IPS DF 6.9 (cell line): Measurements from ENCODE around the gene ARL8B.

ENCODE experiments used
- DNase-seq: peaks from one replicate; pipeline ENCODE4 v3.0.0-alpha.2; 2013; ENCODE audit warnings: low read depth, low spot score
- H3K27ac ChIP-seq: one replicate; pipeline ENCODE4 v1.5.1; 2013; ENCODE audit warnings: low read length, control low read depth
- H3K27me3 ChIP-seq: 2 replicates; pipeline ENCODE4 v1.6.1; 2013; ENCODE audit warnings: mild to moderate bottlenecking, low read length; ENCODE audit not compliant: control insufficient read depth, insufficient read depth
- H3K36me3 ChIP-seq: 2 replicates; pipeline ENCODE4 v1.6.1; 2013; ENCODE audit warnings: low read length; ENCODE audit not compliant: control insufficient read depth, insufficient read depth
- H3K4me1 ChIP-seq: 2 replicates; pipeline ENCODE4 v1.6.1; 2013; ENCODE audit warnings: low read length; ENCODE audit not compliant: control insufficient read depth, insufficient read depth
- H3K4me3 ChIP-seq: 2 replicates; pipeline ENCODE4 v1.5.1; 2013; ENCODE audit warnings: mild to moderate bottlenecking, low read length
- H3K9me3 ChIP-seq: 2 replicates; pipeline ENCODE4 v1.6.1; 2013; ENCODE audit warnings: low read length, inconsistent platforms; ENCODE audit not compliant: control insufficient read depth, insufficient read depth
- WGBS: extraction: QIAGEN DNeasy Blood & Tissue Kit; methylation state at CpG from one replicate; pipeline ENCODE4 v1.1.7; 2013; ENCODE audit warnings: mixed read lengths, missing lambda C conversion rate; ENCODE audit not compliant: insufficient read length, insufficient coverage; 5-methylcytosine and 5-hydroxymethylcytosine counted together

ARL8B gene

GRCh38 chr3:5194801-5195509 is 72.9 kb downstream of the ARL8B start:
- H3K4me1 ChIP-seq, result no peaks in the 10 kb centered on the region
- no peaks in the 10 kb centered on the region for H3K27me3 ChIP-seq
- H3K4me3 ChIP-seq, result no peak overlapping the region
- no peak overlapping the region for H3K27ac ChIP-seq
- no CpG with 5 or more reads among the region's 2 CpGs for WGBS
- no peaks in the 10 kb centered on the region for H3K36me3 ChIP-seq
- no peak for DNase-seq
- H3K9me3 ChIP-seq, result no peaks in the 10 kb centered on the region

- no CpG with 5 or more reads among the region's 2 CpGs for WGBS
- no peaks in the 10 kb centered on the region for H3K4me1 ChIP-seq
Observed at GRCh38 chr3:5195605-5196004, 73.5 kb downstream of the ARL8B start.

GRCh38 chr3:5197022-5197421 is 74.9 kb downstream of the ARL8B start:
- no peaks in the 10 kb centered on the region for H3K27me3 ChIP-seq
- H3K27ac ChIP-seq, result no peak overlapping the region
- H3K9me3 ChIP-seq, result no peaks in the 10 kb centered on the region
- no peak for DNase-seq
- no CpG with 5 or more reads among the region's 4 CpGs for WGBS
- no peaks in the 10 kb centered on the region for H3K4me1 ChIP-seq
- no peaks in the 10 kb centered on the region for H3K36me3 ChIP-seq
- no peak overlapping the region for H3K4me3 ChIP-seq

More at GRCh38 chr3:5195605-5196004, 73.5 kb downstream of the ARL8B start:
- no peak for DNase-seq
- Histone ChIP-seq H3K9me3 (no peaks in the 10 kb centered on the region), H3K27ac (no peak overlapping the region), H3K36me3 (no peaks in the 10 kb centered on the region), H3K27me3 (no peaks in the 10 kb centered on the region), H3K4me3 (no peak overlapping the region)

GRCh38 chr3:5197470-5198312 is 75.6 kb downstream of the ARL8B start:
- Histone ChIP-seq H3K27ac (no peak overlapping the region), H3K36me3 (no peaks in the 10 kb centered on the region), H3K27me3 (no peaks in the 10 kb centered on the region), H3K4me1 (no peaks in the 10 kb centered on the region), H3K9me3 (no peaks in the 10 kb centered on the region), H3K4me3 (no peak overlapping the region)
- no CpG with 5 or more reads among the region's 8 CpGs for WGBS
- no peak for DNase-seq

GRCh38 chr3:5198313-5198677 is 76.2 kb downstream of the ARL8B start:
- Histone ChIP-seq H3K4me3 (no peak overlapping the region), H3K4me1 (no peaks in the 10 kb centered on the region), H3K27me3 (no peaks in the 10 kb centered on the region), H3K27ac (no peak overlapping the region), H3K36me3 (no peaks in the 10 kb centered on the region), H3K9me3 (no peaks in the 10 kb centered on the region)
- WGBS, result no CpG with 5 or more reads among the region's 4 CpGs
- no peak for DNase-seq

GRCh38 chr3:5198986-5199731 is 77.1 kb downstream of the ARL8B start:
- Histone ChIP-seq H3K27ac (no peak overlapping the region), H3K36me3 (no peaks in the 10 kb centered on the region), H3K4me3 (no peak overlapping the region), H3K4me1 (no peaks in the 10 kb centered on the region), H3K27me3 (no peaks in the 10 kb centered on the region), H3K9me3 (no peaks in the 10 kb centered on the region)
- DNase-seq, result no peak
- WGBS, result no CpG with 5 or more reads among the region's 5 CpGs

GRCh38 chr3:5201536-5201935 is 79.4 kb downstream of the ARL8B start:
- no peaks in the 10 kb centered on the region for H3K27me3 ChIP-seq
- WGBS, result no CpG with 5 or more reads among the region's 6 CpGs
- H3K27ac ChIP-seq, result no peak overlapping the region
- no peak overlapping the region for H3K4me3 ChIP-seq
- DNase-seq, result no peak
- no peaks in the 10 kb centered on the region for H3K4me1 ChIP-seq
- no peaks in the 10 kb centered on the region for H3K9me3 ChIP-seq
- no peaks in the 10 kb centered on the region for H3K36me3 ChIP-seq

- H3K27ac ChIP-seq, result no peak overlapping the region
- no peak overlapping the region for H3K4me3 ChIP-seq
- H3K4me1 ChIP-seq, result no peaks in the 10 kb centered on the region
- H3K9me3 ChIP-seq, result no peaks in the 10 kb centered on the region
- DNase-seq, result no peak
- no CpG with 5 or more reads among the region's 2 CpGs for WGBS
- no peaks in the 10 kb centered on the region for H3K36me3 ChIP-seq
- no peaks in the 10 kb centered on the region for H3K27me3 ChIP-seq
Observed at GRCh38 chr3:5202222-5202621, 80.1 kb downstream of the ARL8B start.

GRCh38 chr3:5205165-5205941 is 83.3 kb downstream of the ARL8B start:
- Histone ChIP-seq H3K9me3 (no peaks in the 10 kb centered on the region), H3K27me3 (no peaks in the 10 kb centered on the region), H3K27ac (no peak overlapping the region), H3K4me1 (no peaks in the 10 kb centered on the region), H3K4me3 (no peak overlapping the region), H3K36me3 (peaks cover 6% of the 10 kb centered on the region; the same call in 1 of the 2 replicates)
- no peak for DNase-seq
- no CpG with 5 or more reads among the region's 7 CpGs for WGBS

- H3K4me1 ChIP-seq, result peaks cover 4% of the 10 kb centered on the region; the same call in 1 of the 2 replicates
- no peaks in the 10 kb centered on the region for H3K27me3 ChIP-seq
- H3K36me3 ChIP-seq, result peaks cover 13% of the 10 kb centered on the region
- no peak overlapping the region for H3K27ac ChIP-seq
- no peak overlapping the region for H3K4me3 ChIP-seq
- no CpG with 5 or more reads among the region's 5 CpGs for WGBS
- no peak for DNase-seq
- no peaks in the 10 kb centered on the region for H3K9me3 ChIP-seq
Observed at GRCh38 chr3:5210926-5211325, 88.8 kb downstream of the ARL8B start.
